ENCODE data around the gene RASAL3. TPM values are rescaled to one million over a fixed set of nuclear protein-coding genes. Genes with fewer than 3 reads are reported as not detected.
"Not testable (repeated sequence)": the region's sequence is repeated elsewhere in the genome, so short reads cannot be mapped to it uniquely, and the experiment has no call there.

The RASAL3 gene
- total and polyA plus RNA-seq, 7 donors = 0.60 to 20.3 (median 1.5) TPM

DNA sequence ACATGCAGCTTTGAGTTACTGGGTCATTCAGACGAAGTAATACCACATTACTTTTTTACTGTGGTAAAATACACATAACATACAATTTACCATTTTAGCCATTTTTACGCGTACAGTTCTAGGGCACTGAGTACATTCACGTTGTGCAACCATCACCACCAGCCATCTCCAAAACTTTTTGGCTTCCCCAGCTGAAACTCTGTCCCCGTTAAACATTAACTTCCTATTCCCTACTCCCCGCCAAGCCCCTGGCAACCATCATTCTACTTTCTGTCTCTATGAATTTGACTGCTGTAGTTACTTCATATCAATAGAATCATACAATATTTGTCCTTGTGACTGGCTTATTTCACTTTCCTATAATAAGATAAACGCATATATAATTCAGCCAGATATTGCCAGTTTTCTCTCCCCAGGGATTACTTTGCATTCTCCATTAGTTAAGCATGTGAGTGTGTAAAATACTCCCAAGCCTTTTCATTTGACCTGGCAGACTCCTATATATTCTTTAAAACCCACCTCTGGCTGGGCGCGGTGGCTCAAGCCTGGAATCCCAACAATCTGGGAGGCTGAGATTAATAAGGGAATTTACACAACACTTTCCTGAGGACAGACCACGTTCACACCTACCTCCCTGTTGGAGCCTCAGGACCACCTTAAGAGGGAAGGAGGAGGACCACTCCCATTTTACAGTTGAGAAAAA lies 34.0 kb upstream of the RASAL3 start:
- H3K27me3 ChIP-seq = peaks cover 0 to 17% (median 5%) of the 10 kb centered on the region in 3 donors
- no peak overlapping the region for H3K4me3 ChIP-seq
- intact Hi-C loops (cut with DNase I) = no loop called here
- no peaks in the 10 kb centered on the region for H3K4me1 ChIP-seq
- WGBS, 2 donors = 53 to 77% methylated on average over 10 of the region's 10 CpGs
- DNase-seq = no peak
- no peak overlapping the region for H3K27ac ChIP-seq
- H3K36me3 ChIP-seq = no peaks in the 10 kb centered on the region
- TF ChIP-seq EP300 (IDR thresholded peaks at IDR 0.05) (no peak), POLR2AphosphoS5 (IDR thresholded peaks at IDR 0.05) (no peak), POLR2A (IDR thresholded peaks at IDR 0.05) (no peak)
- TF ChIP-seq, protein P1, sequence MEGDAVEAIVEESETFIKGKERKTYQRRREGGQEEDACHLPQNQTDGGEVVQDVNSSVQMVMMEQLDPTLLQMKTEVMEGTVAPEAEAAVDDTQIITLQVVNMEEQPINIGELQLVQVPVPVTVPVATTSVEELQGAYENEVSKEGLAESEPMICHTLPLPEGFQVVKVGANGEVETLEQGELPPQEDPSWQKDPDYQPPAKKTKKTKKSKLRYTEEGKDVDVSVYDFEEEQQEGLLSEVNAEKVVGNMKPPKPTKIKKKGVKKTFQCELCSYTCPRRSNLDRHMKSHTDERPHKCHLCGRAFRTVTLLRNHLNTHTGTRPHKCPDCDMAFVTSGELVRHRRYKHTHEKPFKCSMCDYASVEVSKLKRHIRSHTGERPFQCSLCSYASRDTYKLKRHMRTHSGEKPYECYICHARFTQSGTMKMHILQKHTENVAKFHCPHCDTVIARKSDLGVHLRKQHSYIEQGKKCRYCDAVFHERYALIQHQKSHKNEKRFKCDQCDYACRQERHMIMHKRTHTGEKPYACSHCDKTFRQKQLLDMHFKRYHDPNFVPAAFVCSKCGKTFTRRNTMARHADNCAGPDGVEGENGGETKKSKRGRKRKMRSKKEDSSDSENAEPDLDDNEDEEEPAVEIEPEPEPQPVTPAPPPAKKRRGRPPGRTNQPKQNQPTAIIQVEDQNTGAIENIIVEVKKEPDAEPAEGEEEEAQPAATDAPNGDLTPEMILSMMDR (IDR thresholded peaks at IDR 0.05) = no peak
- no peaks in the 10 kb centered on the region for H3K9me3 ChIP-seq

DNA sequence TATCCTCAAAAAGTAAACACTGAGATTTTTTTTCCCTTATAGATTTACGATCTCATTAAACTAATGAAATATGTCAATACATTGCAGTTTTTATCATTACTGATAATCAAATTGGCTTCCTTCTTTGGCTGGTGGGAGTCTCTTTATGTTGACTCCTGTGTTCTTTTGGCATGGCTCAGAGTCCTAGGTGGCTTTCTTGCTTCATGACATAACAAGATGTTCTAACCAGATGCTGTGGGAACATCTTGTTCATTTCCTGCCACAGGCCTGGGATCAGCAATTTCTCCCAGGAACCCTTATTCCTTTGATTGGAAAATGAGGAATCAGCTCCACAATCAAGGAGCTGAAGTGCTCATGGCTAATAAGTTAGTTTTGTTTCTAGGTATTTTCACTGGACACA lies 30.8 kb upstream of the RASAL3 start:
- Histone ChIP-seq H3K27me3 (peaks cover 0 to 10% (median 0%) of the 10 kb centered on the region in 3 donors), H3K27ac (no peak overlapping the region), H3K4me1 (no peaks in the 10 kb centered on the region), H3K36me3 (no peaks in the 10 kb centered on the region), H3K4me3 (no peak overlapping the region), H3K9me3 (no peaks in the 10 kb centered on the region)
- no peak for TF ChIP-seq POLR2AphosphoS5 (IDR thresholded peaks at IDR 0.05)
- intact Hi-C loops (cut with DNase I) = no loop called here
- 97 to 100% methylated on average over 1 of the region's 1 CpG for WGBS, 2 donors
- no peak for DNase-seq

DNA sequence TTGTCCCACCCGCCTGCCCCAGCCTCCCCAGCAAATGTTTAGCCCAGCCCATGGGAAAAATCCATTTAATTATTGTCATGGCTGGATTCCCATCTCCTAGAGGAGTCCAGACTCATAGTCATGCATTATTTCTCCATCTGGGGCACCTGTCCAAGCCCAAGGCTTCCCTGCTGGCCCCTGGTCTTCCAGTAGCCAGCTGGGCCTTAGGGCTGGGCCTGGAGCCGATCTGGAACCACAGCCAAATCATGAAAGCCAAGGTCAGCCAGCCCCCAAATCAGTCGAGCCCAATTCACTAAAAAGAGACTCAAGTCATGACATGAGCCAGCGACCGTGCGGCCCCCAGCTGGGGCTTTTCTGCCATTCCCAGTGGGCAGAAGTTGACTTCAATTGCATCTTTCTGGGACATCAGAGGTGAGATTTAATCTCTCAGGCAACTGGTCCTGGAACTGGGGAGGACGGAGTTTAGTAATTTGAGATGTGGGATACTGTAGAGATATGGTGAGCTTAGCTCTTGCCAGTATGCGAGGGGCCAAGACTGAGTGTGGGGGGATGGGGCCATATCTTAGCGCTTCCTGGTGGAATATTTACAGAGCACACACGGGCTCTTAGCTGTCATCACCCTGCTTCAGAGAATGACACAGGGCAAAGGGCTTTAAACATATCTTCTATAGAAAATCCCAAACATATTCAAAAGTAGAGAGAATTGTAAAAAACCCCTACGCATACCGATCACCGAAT lies 24.3 kb upstream of the RASAL3 start:
- Histone ChIP-seq H3K36me3 (no peaks in the 10 kb centered on the region), H3K4me3 (no peak overlapping the region), H3K27ac (no peak overlapping the region), H3K4me1 (no peaks in the 10 kb centered on the region), H3K9me3 (no peaks in the 10 kb centered on the region), H3K27me3 (no peaks in the 10 kb centered on the region)
- 74 to 77% methylated on average over 13 of the region's 13 CpGs for WGBS, 2 donors
- TF ChIP-seq POLR2A (IDR thresholded peaks at IDR 0.05) = no peak
- no peak for TF ChIP-seq POLR2AphosphoS5 (IDR thresholded peaks at IDR 0.05)
- TF ChIP-seq, protein P1 (IDR thresholded peaks at IDR 0.05) = no peak
- no peak for TF ChIP-seq EP300 (IDR thresholded peaks at IDR 0.05)
- DNase-seq = no peak
- intact Hi-C loops (cut with DNase I) = no loop called here

DNA sequence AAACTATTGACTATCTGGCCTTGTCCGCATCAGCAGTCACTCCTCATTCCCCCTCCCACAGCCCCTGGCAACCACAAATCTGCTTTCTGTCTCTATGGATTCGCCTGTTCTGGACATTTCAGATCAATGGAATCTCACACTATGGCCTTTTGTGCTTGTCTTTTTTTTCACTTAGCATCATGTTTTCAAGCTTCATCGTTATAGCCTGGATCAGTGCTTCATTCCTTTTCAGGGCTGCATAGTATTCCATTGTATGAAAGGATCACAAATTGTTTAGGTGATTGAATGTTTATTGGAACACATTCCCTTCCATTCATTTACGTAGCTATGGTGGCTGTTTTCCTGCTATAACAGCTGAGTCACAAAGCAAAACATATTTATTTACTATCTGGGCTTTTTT lies 22.7 kb upstream of the RASAL3 start:
- intact Hi-C loops (cut with DNase I) = no loop called here
- Histone ChIP-seq H3K4me1 (no peaks in the 10 kb centered on the region), H3K9me3 (no peaks in the 10 kb centered on the region), H3K36me3 (no peaks in the 10 kb centered on the region), H3K27ac (no peak overlapping the region), H3K27me3 (no peaks in the 10 kb centered on the region), H3K4me3 (no peak overlapping the region)
- WGBS, 2 donors = 91 to 92% methylated on average over 4 of the region's 4 CpGs
- no peak for DNase-seq
- TF ChIP-seq EP300 (IDR thresholded peaks at IDR 0.05) (no peak), POLR2A (IDR thresholded peaks at IDR 0.05) (no peak), POLR2AphosphoS5 (IDR thresholded peaks at IDR 0.05) (no peak)
- TF ChIP-seq, protein P1 (IDR thresholded peaks at IDR 0.05) = no peak

DNA sequence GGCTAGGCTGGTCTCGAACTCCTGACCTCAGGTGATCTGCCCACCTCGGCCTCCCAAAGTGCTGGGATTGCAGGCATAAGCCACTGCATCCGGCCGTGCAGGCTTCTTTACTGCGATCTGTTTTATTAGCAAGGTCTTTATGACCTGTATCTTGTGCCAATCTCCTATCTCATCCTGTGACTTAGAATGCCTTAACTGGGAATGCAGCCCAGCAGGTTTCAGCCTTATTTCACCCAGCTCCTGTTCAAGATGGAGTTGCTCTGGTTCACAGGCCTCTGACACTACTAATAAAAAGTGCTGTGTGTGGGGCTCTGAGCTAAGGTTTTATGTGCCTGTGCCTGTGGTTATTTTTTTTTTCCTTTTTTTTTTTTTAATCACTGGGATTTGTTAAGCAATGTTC lies 21.4 kb upstream of the RASAL3 start:
- H3K27me3 ChIP-seq; DNase-seq; H3K4me3 ChIP-seq; H3K36me3 ChIP-seq; H3K9me3 ChIP-seq; H3K27ac ChIP-seq; H3K4me1 ChIP-seq; intact Hi-C loops (cut with DNase I): not testable (repeated sequence)
- whole genome bisulfite sequencing, 2 donors = 24 to 70% methylated on average over 5 of the region's 5 CpGs

DNA sequence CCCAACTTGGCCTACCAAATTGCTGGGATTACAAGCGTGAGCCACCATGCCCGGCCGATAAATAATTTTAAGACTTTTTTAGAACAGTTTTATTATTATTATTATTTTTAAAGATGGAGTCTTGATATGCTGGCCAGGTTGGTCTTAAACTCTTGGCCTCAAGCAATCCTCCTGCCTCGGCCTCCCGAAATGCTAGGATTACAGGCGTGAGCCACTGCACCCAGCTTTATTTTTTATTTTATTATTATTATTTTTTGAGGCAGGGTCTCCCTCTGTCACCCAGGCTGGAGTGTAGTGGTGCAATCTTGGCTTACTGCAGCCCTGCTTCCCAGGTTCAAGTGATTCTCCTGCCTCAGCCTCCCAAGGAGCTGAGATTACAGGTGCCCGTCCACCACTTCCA lies 16.7 kb upstream of the RASAL3 start:
- H3K36me3 ChIP-seq; intact Hi-C loops (cut with DNase I); H3K27me3 ChIP-seq; DNase-seq; H3K4me1 ChIP-seq; H3K4me3 ChIP-seq; H3K27ac ChIP-seq; H3K9me3 ChIP-seq: not testable (repeated sequence)
- WGBS, 2 donors = 87 to 90% methylated on average over 7 of the region's 7 CpGs
